H9 (cell line): ENCODE results near the gene ZNF792. TPM values are rescaled to one million over a fixed set of nuclear protein-coding genes. Genes with fewer than 3 reads are reported as not detected.
"Not testable (repeated sequence)": the region's sequence is repeated elsewhere in the genome, so short reads cannot be mapped to it uniquely, and the experiment has no call there.

Source experiments
- DNase-seq: peaks from one replicate; pipeline ENCODE4 v3.0.0-alpha.2; 2017
- H2AFZ ChIP-seq: one replicate; pipeline ENCODE4 v1.6.1; 2013; ENCODE audit warnings: mild to moderate bottlenecking, low read length, control low read depth, moderate library complexity
- H2AK5ac ChIP-seq: 2 replicates; pipeline ENCODE4 v1.6.1; 2013; ENCODE audit warnings: low read length, control low read depth, mixed read lengths; ENCODE audit not compliant: insufficient read length
- H2BK120ac ChIP-seq: one replicate; pipeline ENCODE4 v1.6.1; 2013; ENCODE audit warnings: low read depth, mild to moderate bottlenecking, low read length, control low read depth, inconsistent platforms; ENCODE audit not compliant: poor library complexity, severe bottlenecking
- H2BK12ac ChIP-seq: 2 replicates; pipeline ENCODE4 v1.6.1; 2013; ENCODE audit warnings: low read length, control low read depth, mixed read lengths, low read depth; ENCODE audit not compliant: insufficient read length
- H2BK15ac ChIP-seq: 2 replicates; pipeline ENCODE4 v1.6.1; 2013; ENCODE audit warnings: low read depth, low read length, control low read depth
- H2BK20ac ChIP-seq: one replicate; pipeline ENCODE4 v1.6.1; 2013; ENCODE audit warnings: low read depth, mild to moderate bottlenecking, low read length, control low read depth, inconsistent platforms; ENCODE audit not compliant: poor library complexity, severe bottlenecking
- H2BK5ac ChIP-seq: 2 replicates; pipeline ENCODE4 v1.6.1; 2013; ENCODE audit warnings: low read length, control low read depth, mixed read lengths; ENCODE audit not compliant: insufficient read length
- H3K14ac ChIP-seq: 2 replicates; pipeline ENCODE4 v1.6.1; 2013; ENCODE audit warnings: low read length, control low read depth; ENCODE audit not compliant: insufficient read depth
- H3K18ac ChIP-seq: 2 replicates; pipeline ENCODE4 v1.6.1; 2013; ENCODE audit warnings: low read depth, mild to moderate bottlenecking, mixed read lengths, low read length, control low read depth; ENCODE audit not compliant: insufficient read length
- H3K23ac ChIP-seq: 2 replicates; pipeline ENCODE4 v1.6.1; 2013; ENCODE audit warnings: low read length, control low read depth, mixed read lengths, low read depth; ENCODE audit not compliant: insufficient read length
- H3K23me2 ChIP-seq: 2 replicates; pipeline ENCODE4 v1.6.1; 2013; ENCODE audit warnings: low read depth, mild to moderate bottlenecking, mixed read lengths, low read length, control low read depth; ENCODE audit not compliant: insufficient read length, poor library complexity, severe bottlenecking
- H3K27ac ChIP-seq: 2 replicates; pipeline ENCODE4 v1.5.1; 2013; ENCODE audit warnings: low read length, control low read depth, mixed read lengths, low read depth; ENCODE audit not compliant: insufficient read length
- H3K27me3 ChIP-seq: 2 replicates; pipeline ENCODE4 v1.6.1; 2013; ENCODE audit warnings: low read length, control low read depth, inconsistent platforms; ENCODE audit not compliant: insufficient read depth
- H3K4ac ChIP-seq: 2 replicates; pipeline ENCODE4 v1.6.1; 2013; ENCODE audit warnings: low read depth, mild to moderate bottlenecking, control low read depth, inconsistent platforms, low read length, moderate library complexity
- H3K4me1 ChIP-seq: 2 replicates; pipeline ENCODE4 v1.6.1; 2013; ENCODE audit warnings: low read length, control low read depth, inconsistent platforms; ENCODE audit not compliant: insufficient read depth
- H3K4me2 ChIP-seq: 2 replicates; pipeline ENCODE4 v1.6.1; 2013; ENCODE audit warnings: low read length, control low read depth, mixed read lengths; ENCODE audit not compliant: insufficient read length, insufficient read depth
- H3K56ac ChIP-seq: 2 replicates; pipeline ENCODE4 v1.6.1; 2013; ENCODE audit warnings: low read depth, mild to moderate bottlenecking, mixed read lengths, low read length, control low read depth; ENCODE audit not compliant: insufficient read length
- H3K79me1 ChIP-seq: 2 replicates; pipeline ENCODE4 v1.6.1; 2013; ENCODE audit warnings: low read depth, mild to moderate bottlenecking, moderate library complexity, low read length, control low read depth, inconsistent platforms; ENCODE audit not compliant: insufficient read depth, poor library complexity, severe bottlenecking
- H3K79me2 ChIP-seq: 2 replicates; pipeline ENCODE4 v1.6.1; 2013; ENCODE audit warnings: low read length, control low read depth, inconsistent platforms; ENCODE audit not compliant: insufficient read depth
- H3K9ac ChIP-seq: 2 replicates; pipeline ENCODE4 v1.6.1; 2013; ENCODE audit warnings: low read length, control low read depth, mixed read lengths; ENCODE audit not compliant: insufficient read length; ENCODE audit errors: extremely low read depth
- H3K9me3 ChIP-seq: one replicate; pipeline ENCODE4 v1.6.1; 2013; ENCODE audit warnings: low read depth, low read length, inconsistent platforms; ENCODE audit not compliant: control insufficient read depth
- H3T11ph ChIP-seq: one replicate; pipeline ENCODE4 v1.6.1; 2013; ENCODE audit warnings: mild to moderate bottlenecking, low read length, control low read depth, inconsistent platforms
- H4K20me1 ChIP-seq: one replicate; pipeline ENCODE4 v1.6.1; 2013; ENCODE audit not compliant: control insufficient read depth, insufficient read length, insufficient read depth
- H4K5ac ChIP-seq: 2 replicates; pipeline ENCODE4 v1.6.1; 2013; ENCODE audit warnings: low read depth, mild to moderate bottlenecking, mixed read lengths, low read length, control low read depth; ENCODE audit not compliant: insufficient read length
- H4K8ac ChIP-seq: replicated peaks from 2 replicates; pipeline ENCODE4 v1.6.1; 2013; ENCODE audit warnings: low read length, control low read depth, mixed read lengths, low read depth; ENCODE audit not compliant: insufficient read length
- H4K91ac ChIP-seq: 2 replicates; pipeline ENCODE4 v1.6.1; 2013; ENCODE audit warnings: low read depth, mild to moderate bottlenecking, moderate library complexity, mixed read lengths, low read length, control low read depth; ENCODE audit not compliant: insufficient read length
- H3K27ac Mint-ChIP-seq, 3 experiments: 2 replicates in 2 of 3; 3 replicates in 1 of 3; pipeline ENCODE4 v1.8.0; 2020 to 2021; ENCODE audit warnings: mixed read lengths in 3 of 3, mild to moderate bottlenecking in 1 of 3, moderate library complexity in 1 of 3
- H3K27me3 Mint-ChIP-seq: 2 replicates; pipeline ENCODE4 v1.8.0; 2021; ENCODE audit warnings: low read depth, mild to moderate bottlenecking, moderate library complexity, mixed read lengths
- H3K36me3 Mint-ChIP-seq, 3 experiments: 2 replicates in 2 of 3; 3 replicates in 1 of 3; pipeline ENCODE4 v1.8.0; 2020 to 2021; ENCODE audit warnings: low read depth in 3 of 3, mixed read lengths in 3 of 3; ENCODE audit not compliant: insufficient read depth in 1 of 3
- H3K4me1 Mint-ChIP-seq, 2 experiments: 2 replicates each; pipeline ENCODE4 v1.8.0; 2020; ENCODE audit warnings: mixed read lengths in 2 of 2
- H3K4me3 Mint-ChIP-seq, 2 experiments: 2 replicates in 1 of 2; 3 replicates in 1 of 2; pipeline ENCODE4 v1.8.0; 2020 to 2021; ENCODE audit warnings: mild to moderate bottlenecking in 2 of 2, mixed read lengths in 2 of 2, moderate library complexity in 1 of 2
- H3K9me3 Mint-ChIP-seq, 2 experiments: 2 replicates in 1 of 2; 3 replicates in 1 of 2; pipeline ENCODE4 v1.8.0; 2020; ENCODE audit warnings: mild to moderate bottlenecking in 2 of 2, mixed read lengths in 2 of 2, moderate library complexity in 1 of 2
- WGBS: extraction: QIAGEN DNeasy Blood & Tissue Kit; methylation state at CpG from one replicate; pipeline ENCODE4 v1.1.7; 2013; ENCODE audit warnings: missing lambda C conversion rate, low lambda C conversion rate, mixed read lengths; ENCODE audit not compliant: insufficient read length; ENCODE audit errors: extremely low coverage; 5-methylcytosine and 5-hydroxymethylcytosine counted together
- total RNA-seq: library from RNA; stranded (reverse); gene quantifications from 2 replicates; pipeline ENCODE4 v1.2.1, GENCODE V29; 2021
- TF ChIP-seq, protein P1 (sequence below): fragments of 200-600 bp; sonication (generic); conservative IDR thresholded peaks from 3 replicates; pipeline ENCODE4 v1.8.0; 2021; ENCODE audit warnings: antibody characterized with exemption, mild to moderate bottlenecking

Gene ZNF792
- total RNA-seq, 1 experiment from 2014 or later = 8.3 TPM

- no peak overlapping the region for H2BK12ac ChIP-seq
- Mint-ChIP-seq H3K4me3 (no peak overlapping the region), H3K9me3 (peaks cover 15 to 20% of the 10 kb centered on the region in 2 experiments), H3K27ac (peak overlapping the region in 1 of 3 experiments; percentile 50; a peak in 1 of 7 replicates), H3K4me1 (peaks cover 8 to 11% of the 10 kb centered on the region in 2 experiments), H3K36me3 (peaks cover 6 to 20% (median 8%) of the 10 kb centered on the region in 3 experiments; a peak in 6 of 7 replicates), H3K27me3 (peaks cover 21% of the 10 kb centered on the region)
- no peak overlapping the region for H2BK20ac ChIP-seq
- peaks cover 4% of the 10 kb centered on the region for H3K23me2 ChIP-seq
- H3K4me2 ChIP-seq = no peak overlapping the region
- no peak for DNase-seq
- H2AK5ac ChIP-seq = no peak overlapping the region
- no peaks in the 10 kb centered on the region for H3K9me3 ChIP-seq
- no peak overlapping the region for H3K9ac ChIP-seq
- H3T11ph ChIP-seq = no peak overlapping the region
- TF ChIP-seq, protein P1, sequence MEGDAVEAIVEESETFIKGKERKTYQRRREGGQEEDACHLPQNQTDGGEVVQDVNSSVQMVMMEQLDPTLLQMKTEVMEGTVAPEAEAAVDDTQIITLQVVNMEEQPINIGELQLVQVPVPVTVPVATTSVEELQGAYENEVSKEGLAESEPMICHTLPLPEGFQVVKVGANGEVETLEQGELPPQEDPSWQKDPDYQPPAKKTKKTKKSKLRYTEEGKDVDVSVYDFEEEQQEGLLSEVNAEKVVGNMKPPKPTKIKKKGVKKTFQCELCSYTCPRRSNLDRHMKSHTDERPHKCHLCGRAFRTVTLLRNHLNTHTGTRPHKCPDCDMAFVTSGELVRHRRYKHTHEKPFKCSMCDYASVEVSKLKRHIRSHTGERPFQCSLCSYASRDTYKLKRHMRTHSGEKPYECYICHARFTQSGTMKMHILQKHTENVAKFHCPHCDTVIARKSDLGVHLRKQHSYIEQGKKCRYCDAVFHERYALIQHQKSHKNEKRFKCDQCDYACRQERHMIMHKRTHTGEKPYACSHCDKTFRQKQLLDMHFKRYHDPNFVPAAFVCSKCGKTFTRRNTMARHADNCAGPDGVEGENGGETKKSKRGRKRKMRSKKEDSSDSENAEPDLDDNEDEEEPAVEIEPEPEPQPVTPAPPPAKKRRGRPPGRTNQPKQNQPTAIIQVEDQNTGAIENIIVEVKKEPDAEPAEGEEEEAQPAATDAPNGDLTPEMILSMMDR = no peak
- H2BK15ac ChIP-seq = no peak overlapping the region
- H4K5ac ChIP-seq = no peak overlapping the region
- no peaks in the 10 kb centered on the region for H4K20me1 ChIP-seq
- H3K79me1 ChIP-seq = no peaks in the 10 kb centered on the region
- H3K27ac ChIP-seq = no peak overlapping the region
- no peak overlapping the region for H3K4ac ChIP-seq
- H4K91ac ChIP-seq = no peak overlapping the region
- no peak overlapping the region for H2BK5ac ChIP-seq
- no peak overlapping the region for H2AFZ ChIP-seq
- H3K23ac ChIP-seq = no peak overlapping the region
- H4K8ac ChIP-seq = no peak overlapping the region
- H3K79me2 ChIP-seq = no peaks in the 10 kb centered on the region
- no peaks in the 10 kb centered on the region for H3K4me1 ChIP-seq
- H2BK120ac ChIP-seq = no peak overlapping the region
- no peaks in the 10 kb centered on the region for H3K27me3 ChIP-seq
- no CpG with 5 or more reads among the region's 15 CpGs for WGBS
- H3K14ac ChIP-seq = no peak overlapping the region
- no peak overlapping the region for H3K56ac ChIP-seq
- H3K18ac ChIP-seq = no peak overlapping the region
Measured at GRCh38 chr19:34925278-34925855, 38.7 kb downstream of the ZNF792 start.

DNA sequence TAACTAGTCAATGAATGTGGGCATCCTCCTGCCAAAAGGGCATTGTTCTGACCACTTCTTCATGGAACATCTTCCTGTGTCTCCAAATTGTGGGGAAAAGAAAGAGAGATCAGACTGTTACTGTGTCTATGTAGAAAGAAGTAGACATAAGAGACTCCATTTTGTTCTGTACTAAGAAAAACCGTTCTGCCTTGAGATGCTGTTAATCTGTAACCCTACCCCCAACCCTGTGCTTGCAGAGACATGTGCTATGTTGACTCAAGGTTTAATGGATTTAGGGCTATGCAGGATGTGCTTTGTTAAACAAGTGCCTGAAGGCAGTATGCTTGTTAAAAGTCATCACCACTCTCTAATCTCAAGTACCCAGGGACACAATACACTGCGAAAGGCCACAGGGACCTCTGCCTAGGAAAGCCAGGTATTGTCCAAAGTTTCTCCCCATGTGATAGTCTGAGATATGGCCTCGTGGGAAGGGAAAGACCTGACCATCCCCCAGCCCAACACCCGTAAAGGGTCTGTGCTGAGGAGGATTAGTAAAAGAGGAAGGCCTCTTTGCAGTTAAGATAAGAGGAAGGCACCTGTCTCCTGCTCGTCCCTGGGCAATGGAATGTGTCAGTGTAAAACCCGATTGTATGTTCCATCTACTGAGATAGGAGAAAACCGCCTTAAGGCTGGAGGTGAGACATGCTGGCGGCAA lies 43.8 kb downstream of the ZNF792 start:
- not testable (repeated sequence) for H4K91ac ChIP-seq, H3K14ac ChIP-seq, H3K23ac ChIP-seq, H2BK15ac ChIP-seq, H4K5ac ChIP-seq, H3T11ph ChIP-seq, H2BK5ac ChIP-seq, H3K4me2 ChIP-seq, H4K8ac ChIP-seq, H4K20me1 ChIP-seq, H2BK12ac ChIP-seq, H3K4me1 Mint-ChIP-seq, H3K23me2 ChIP-seq, H3K18ac ChIP-seq, H3K9ac ChIP-seq, H3K27ac Mint-ChIP-seq, H3K79me1 ChIP-seq, H3K79me2 ChIP-seq, H2BK120ac ChIP-seq, H2AK5ac ChIP-seq, H3K4me3 Mint-ChIP-seq, H3K4ac ChIP-seq, H3K56ac ChIP-seq, DNase-seq, H2BK20ac ChIP-seq, H3K27me3 ChIP-seq, H3K4me1 ChIP-seq, H2AFZ ChIP-seq, H3K27ac ChIP-seq
- H3K9me3 ChIP-seq = peaks cover 15% of the 10 kb centered on the region
- WGBS = no CpG with 5 or more reads among the region's 8 CpGs
- Mint-ChIP-seq H3K9me3 (peaks cover 56 to 60% of the 10 kb centered on the region in 2 experiments), H3K36me3 (peaks cover 0 to 19% (median 1%) of the 10 kb centered on the region in 3 experiments; a peak in 5 of 7 replicates), H3K27me3 (peaks cover 35% of the 10 kb centered on the region)
